Mucosa of rectum (tissue), 2 donors: ENCODE measurements around the gene LRRC4B.
"Not testable (repeated sequence)": the region's sequence is repeated elsewhere in the genome, so short reads cannot be mapped to it uniquely, and the experiment has no call there.

Experiments used
- H3K27ac ChIP-seq, 2 donors: one replicate each; pipeline ENCODE4 v1.7.0; 2013; ENCODE audit warnings: inconsistent platforms in 2 of 2, low read depth in 2 of 2, low read length in 2 of 2
- H3K27me3 ChIP-seq, 2 donors: one replicate each; pipeline ENCODE4 v1.7.0; 2013; ENCODE audit warnings: low read length in 2 of 2; ENCODE audit not compliant: control insufficient read depth in 2 of 2, insufficient read depth in 2 of 2
- H3K36me3 ChIP-seq, 2 donors: one replicate each; pipeline ENCODE4 v1.7.0; 2013; ENCODE audit warnings: low read length in 2 of 2; ENCODE audit not compliant: control insufficient read depth in 2 of 2, insufficient read depth in 2 of 2
- H3K4me1 ChIP-seq, 2 donors: one replicate each; pipeline ENCODE4 v1.7.0; 2013; ENCODE audit warnings: low read length in 2 of 2, mild to moderate bottlenecking in 1 of 2; ENCODE audit not compliant: control insufficient read depth in 2 of 2, insufficient read depth in 2 of 2
- H3K4me3 ChIP-seq, 2 donors: one replicate each; pipeline ENCODE4 v1.7.0; 2013; ENCODE audit warnings: low read length in 2 of 2
- H3K9ac ChIP-seq, 2 donors: one replicate each; pipeline ENCODE4 v1.7.0; 2013; ENCODE audit warnings: low read length in 2 of 2, low read depth in 1 of 2, mild to moderate bottlenecking in 1 of 2
- H3K9me3 ChIP-seq, 2 donors: one replicate each; pipeline ENCODE4 v1.7.0; 2013; ENCODE audit warnings: low read length in 2 of 2; ENCODE audit not compliant: control insufficient read depth in 2 of 2
- donor health status: healthy.
- donor health status: Normal muscosa, but diverticular disease.

LRRC4B gene, protein sequence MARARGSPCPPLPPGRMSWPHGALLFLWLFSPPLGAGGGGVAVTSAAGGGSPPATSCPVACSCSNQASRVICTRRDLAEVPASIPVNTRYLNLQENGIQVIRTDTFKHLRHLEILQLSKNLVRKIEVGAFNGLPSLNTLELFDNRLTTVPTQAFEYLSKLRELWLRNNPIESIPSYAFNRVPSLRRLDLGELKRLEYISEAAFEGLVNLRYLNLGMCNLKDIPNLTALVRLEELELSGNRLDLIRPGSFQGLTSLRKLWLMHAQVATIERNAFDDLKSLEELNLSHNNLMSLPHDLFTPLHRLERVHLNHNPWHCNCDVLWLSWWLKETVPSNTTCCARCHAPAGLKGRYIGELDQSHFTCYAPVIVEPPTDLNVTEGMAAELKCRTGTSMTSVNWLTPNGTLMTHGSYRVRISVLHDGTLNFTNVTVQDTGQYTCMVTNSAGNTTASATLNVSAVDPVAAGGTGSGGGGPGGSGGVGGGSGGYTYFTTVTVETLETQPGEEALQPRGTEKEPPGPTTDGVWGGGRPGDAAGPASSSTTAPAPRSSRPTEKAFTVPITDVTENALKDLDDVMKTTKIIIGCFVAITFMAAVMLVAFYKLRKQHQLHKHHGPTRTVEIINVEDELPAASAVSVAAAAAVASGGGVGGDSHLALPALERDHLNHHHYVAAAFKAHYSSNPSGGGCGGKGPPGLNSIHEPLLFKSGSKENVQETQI

DNA sequence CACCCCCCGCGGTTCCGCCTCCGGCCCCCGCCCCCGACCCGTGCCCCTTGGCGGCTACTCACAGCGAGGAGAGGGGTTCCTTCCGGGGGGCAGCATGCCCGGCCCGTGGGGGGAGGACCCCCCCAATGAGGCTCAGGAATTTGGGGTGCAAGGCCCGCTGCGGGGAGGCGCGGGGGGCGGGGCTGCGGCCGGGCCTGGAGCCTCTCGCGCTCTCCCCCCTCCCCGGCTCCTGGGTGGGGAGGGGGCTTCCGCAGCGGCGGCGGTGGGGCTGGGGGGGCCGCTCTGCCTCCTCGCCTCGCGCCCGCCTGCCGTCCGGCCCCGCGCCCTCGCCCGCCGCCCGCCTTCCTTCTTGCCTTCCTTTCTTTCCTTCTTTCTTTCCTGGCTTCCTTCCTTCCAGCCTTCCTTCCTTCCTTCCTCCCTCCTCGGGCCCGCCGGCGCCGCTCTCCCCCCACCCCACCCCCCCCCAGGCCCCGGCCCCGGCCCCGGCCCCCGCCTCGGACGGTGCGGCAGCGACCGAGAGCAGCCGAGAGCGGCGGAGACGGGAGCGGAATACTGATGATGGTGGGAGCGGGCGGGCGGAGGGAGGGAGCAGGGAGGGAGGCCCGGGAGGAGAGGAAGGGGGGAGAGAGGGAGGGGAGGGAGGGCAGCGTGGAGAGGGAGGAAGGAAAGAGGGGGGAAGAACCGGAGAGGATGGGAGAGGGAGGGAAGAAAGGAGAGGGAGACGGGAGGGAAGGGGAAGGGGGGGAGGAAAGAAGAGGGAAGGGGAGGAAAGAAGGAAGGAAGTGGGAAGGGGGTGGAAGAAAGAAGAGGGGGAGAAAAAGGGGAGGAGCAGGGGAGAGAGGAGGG, at the start of gene LRRC4B:
TSS of gene LRRC4B (minus strand) at position 554 of the 846 bp plus-strand sequence. CDS start 19,597 bp downstream, outside the sequence.
- Histone ChIP-seq H3K36me3 (no peaks in the 10 kb centered on the region), H3K27me3 (peaks cover 8 to 34% of the 10 kb centered on the region in 2 donors), H3K4me1 (no peaks in the 10 kb centered on the region), H3K4me3 (no peak within 1 kb of the TSS), H3K9me3 (no peaks in the 10 kb centered on the region), H3K9ac (no peak within 1 kb of the TSS), H3K27ac (no peak within 1 kb of the TSS)

DNA sequence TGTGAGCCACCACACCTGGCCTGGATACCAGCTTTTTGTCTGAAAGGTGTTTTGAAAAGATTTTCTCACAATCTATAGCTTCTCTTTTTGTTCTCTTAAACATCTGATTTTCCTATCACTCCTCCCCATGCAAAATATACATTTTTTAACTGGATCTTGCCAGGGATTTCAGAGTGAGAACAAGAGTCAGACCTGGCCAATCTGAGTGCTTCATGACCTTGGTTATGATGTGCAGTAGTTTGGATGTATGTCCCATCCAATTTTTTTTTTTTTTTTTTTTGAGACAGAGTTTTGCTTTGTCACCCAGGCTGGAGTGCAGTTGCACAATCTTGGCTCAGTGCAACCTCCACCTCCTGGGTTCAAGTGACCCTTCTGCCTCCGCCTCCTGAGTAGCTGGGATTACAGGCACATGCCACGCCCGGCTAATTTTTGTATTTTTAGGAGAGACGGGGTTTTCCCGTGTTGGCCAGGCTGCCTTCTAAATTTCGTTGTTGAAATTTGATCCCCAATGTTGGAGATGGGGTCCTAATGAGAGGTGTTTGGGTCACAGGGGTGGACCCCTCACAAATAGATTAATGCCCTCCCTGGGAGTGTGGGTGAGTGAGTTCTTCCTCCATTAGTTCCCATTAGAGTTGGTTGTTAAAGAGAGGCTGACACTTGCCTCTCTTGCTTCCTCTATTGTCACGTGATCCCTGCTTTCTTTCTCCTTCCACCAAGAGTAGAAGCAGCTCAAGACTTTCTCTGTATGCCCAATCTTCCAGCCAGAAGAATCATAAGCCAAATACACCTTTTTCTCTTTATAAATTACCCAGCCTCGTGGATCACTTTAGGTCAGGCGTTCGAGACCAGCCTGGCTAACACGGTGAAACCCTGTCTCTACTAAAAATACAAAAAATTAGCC, 44.5 kb upstream of the LRRC4B start:
- H3K4me3 ChIP-seq, H3K9me3 ChIP-seq, H3K36me3 ChIP-seq, H3K4me1 ChIP-seq, H3K9ac ChIP-seq, H3K27ac ChIP-seq, H3K27me3 ChIP-seq: not testable (repeated sequence)

DNA sequence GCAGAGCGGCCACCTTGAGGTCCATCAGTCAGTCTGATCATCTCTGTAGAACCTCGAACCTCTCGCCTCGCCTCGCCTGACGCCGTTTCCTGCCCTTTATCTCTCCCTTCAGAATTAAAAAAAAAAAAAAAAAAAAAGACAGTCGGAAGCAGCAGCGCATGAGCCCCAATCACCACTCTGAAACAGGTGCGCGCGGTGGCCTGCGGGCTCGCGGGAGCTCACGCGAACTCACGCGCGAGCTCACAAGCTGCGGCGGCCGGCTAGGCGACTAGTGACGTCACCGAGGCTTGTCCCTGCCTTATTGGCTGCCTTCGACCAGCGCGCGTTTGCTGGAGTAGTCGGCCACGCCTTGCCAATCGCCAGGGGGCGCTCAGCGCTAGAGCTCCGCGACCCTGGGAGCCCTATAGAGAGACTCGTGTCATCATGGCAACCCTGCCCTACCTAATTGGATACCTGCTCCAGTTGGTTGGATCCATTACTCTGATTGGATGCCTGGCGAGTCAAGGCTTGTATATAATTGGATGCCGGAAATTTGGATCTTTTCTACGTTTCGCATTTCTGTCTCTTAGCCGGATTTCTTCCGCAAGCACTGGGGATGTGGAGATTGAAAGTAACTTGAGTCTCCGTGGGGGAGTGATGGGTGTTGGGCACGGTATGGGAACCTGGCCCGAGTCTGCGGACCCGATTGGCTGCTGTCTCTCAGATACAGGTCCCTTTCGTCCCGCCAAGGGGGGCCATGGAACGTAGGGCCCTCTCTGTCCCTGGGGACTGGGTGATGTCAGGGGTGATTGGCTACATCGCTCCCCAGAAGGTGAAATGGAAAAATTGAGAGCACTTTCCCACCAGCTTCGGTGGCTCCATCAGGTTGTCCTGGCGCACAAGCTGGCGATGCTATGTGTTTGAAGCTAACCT, 39.9 kb upstream of the LRRC4B start:
- Histone ChIP-seq H3K4me3 (no peak overlapping the region), H3K4me1 (no peaks in the 10 kb centered on the region), H3K27me3 (peaks cover 0 to 2% of the 10 kb centered on the region in 2 donors), H3K27ac (no peak overlapping the region), H3K36me3 (no peaks in the 10 kb centered on the region), H3K9me3 (peaks cover 0 to 2% of the 10 kb centered on the region in 2 donors), H3K9ac (no peak overlapping the region)

DNA sequence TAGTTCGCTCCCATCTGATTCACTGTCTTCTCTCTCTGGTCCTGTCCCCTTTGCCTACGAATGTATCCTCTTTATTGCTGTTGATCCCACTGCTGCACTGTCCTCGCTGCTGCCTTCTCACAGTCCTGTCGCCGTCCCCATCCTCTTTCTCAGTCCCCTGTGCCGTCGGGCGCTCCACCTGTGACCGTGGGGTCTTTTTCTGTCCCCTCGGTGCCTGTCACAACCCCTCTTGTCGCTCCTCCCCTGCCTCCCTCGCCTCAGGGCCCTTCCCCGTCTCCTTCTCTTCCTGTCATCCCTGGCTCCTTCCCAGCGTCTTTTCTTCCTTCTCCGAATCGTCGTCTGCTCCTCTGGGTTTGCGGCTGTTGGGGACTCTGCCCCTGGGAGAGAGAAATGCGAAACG, 39.2 kb upstream of the LRRC4B start:
- H3K36me3 ChIP-seq = no peaks in the 10 kb centered on the region
- H3K9ac ChIP-seq = no peak overlapping the region
- peaks cover 0 to 2% of the 10 kb centered on the region in 2 donors for H3K27me3 ChIP-seq
- no peak overlapping the region for H3K4me3 ChIP-seq
- H3K9me3 ChIP-seq = peaks cover 0 to 2% of the 10 kb centered on the region in 2 donors
- H3K4me1 ChIP-seq = no peaks in the 10 kb centered on the region
- no peak overlapping the region for H3K27ac ChIP-seq

- H3K27ac ChIP-seq, H3K36me3 ChIP-seq, H3K27me3 ChIP-seq, H3K9me3 ChIP-seq, H3K4me3 ChIP-seq, H3K9ac ChIP-seq, H3K4me1 ChIP-seq: not testable (repeated sequence)
These were observed 38.0 kb upstream of the LRRC4B start for GRCh38 chr19:50606059-50606836.

- not testable (repeated sequence) for H3K4me3 ChIP-seq, H3K4me1 ChIP-seq, H3K36me3 ChIP-seq, H3K27ac ChIP-seq, H3K27me3 ChIP-seq, H3K9ac ChIP-seq, H3K9me3 ChIP-seq
These were observed 36.2 kb upstream of the LRRC4B start for GRCh38 chr19:50604264-50605073.

- no peak overlapping the region for H3K27ac ChIP-seq
These were observed 34.7 kb upstream of the LRRC4B start for GRCh38 chr19:50602935-50603334.

DNA sequence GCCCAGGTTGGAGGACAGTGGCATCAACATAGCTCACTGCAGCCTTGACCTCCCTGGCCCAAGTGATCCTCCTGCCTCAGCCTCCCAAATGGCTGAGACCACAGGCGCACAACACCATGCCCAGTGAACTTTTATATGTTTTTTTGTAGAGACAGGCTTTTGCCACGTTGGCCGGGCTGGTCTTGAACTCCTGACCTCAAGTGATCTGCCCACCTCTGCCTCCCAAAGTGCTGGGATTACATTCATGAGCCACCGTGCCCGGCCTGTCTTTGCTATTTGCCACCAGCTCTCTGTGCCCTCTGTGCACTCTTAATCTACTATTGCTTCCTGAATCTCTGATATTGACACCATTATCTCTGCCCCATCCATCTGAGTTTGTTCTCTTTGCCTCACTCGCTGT, 34.3 kb upstream of the LRRC4B start:
- Histone ChIP-seq H3K27ac (no peak overlapping the region), H3K4me1 (no peaks in the 10 kb centered on the region), H3K9me3 (no peaks in the 10 kb centered on the region), H3K4me3 (no peak overlapping the region), H3K27me3 (peaks cover 0 to 4% of the 10 kb centered on the region in 2 donors), H3K9ac (no peak overlapping the region), H3K36me3 (no peaks in the 10 kb centered on the region)

More at GRCh38 chr19:50602935-50603334, 34.7 kb upstream of the LRRC4B start:
- peaks cover 0 to 4% of the 10 kb centered on the region in 2 donors for H3K27me3 ChIP-seq
- H3K9ac ChIP-seq = no peak overlapping the region
- H3K9me3 ChIP-seq = no peaks in the 10 kb centered on the region
- H3K4me1 ChIP-seq = no peaks in the 10 kb centered on the region
- H3K4me3 ChIP-seq = no peak overlapping the region
- H3K36me3 ChIP-seq = no peaks in the 10 kb centered on the region
